HepG2 (cell line): ENCODE measurements around the gene DCLRE1B. TPM values are rescaled to one million over a fixed set of nuclear protein-coding genes. Genes with fewer than 3 reads are reported as not detected.
A peak's percentile ranks its signal among the peaks of the same experiment; 100 is the strongest.

Experiments used
- AGO2 ChIP-seq: fragments of 200-400 bp; formaldehyde crosslinking; optimal IDR thresholded peaks from 2 replicates; pipeline ENCODE3; 2017; ENCODE audit warnings: mild to moderate bottlenecking, low read depth, low read length, moderate library complexity
- HMG20B ChIP-seq: conservative IDR thresholded peaks from 2 replicates; pipeline ENCODE4 v1.6.1; 2016; ENCODE audit warnings: missing genetic modification reagents, missing compliant biosample characterization
- KDM5A ChIP-seq: fragments of 200-600 bp; sonication (generic); IDR thresholded peaks from 2 replicates; pipeline ENCODE4 v1.7.0; 2018; ENCODE audit warnings: antibody characterized with exemption, mild to moderate bottlenecking, low read length, borderline replicate concordance
- KDM5B ChIP-seq: sonication (generic); formaldehyde crosslinking; IDR thresholded peaks from 2 replicates; pipeline ENCODE4 v1.4.0; 2020; ENCODE audit warnings: missing genetic modification reagents, mild to moderate bottlenecking, borderline replicate concordance
- NFATC3 ChIP-seq: sonication (generic); formaldehyde crosslinking; IDR thresholded peaks from 2 replicates; pipeline ENCODE4 v1.5.1; 2020; ENCODE audit warnings: mild to moderate bottlenecking, missing genetic modification reagents
- NFKB2 ChIP-seq: sonication (generic); formaldehyde crosslinking; IDR thresholded peaks from 2 replicates; pipeline ENCODE4 v1.4.0; 2020; ENCODE audit warnings: missing genetic modification reagents, borderline replicate concordance
- PLRG1 ChIP-seq: fragments of 450-650 bp; conservative IDR thresholded peaks from 2 replicates; pipeline ENCODE4 v1.6.1; 2016
- RXRB ChIP-seq: IDR thresholded peaks from 2 replicates; pipeline ENCODE4 v1.6.1; 2016; ENCODE audit warnings: borderline replicate concordance, missing genetic modification reagents, missing compliant biosample characterization
- SP2 ChIP-seq: sonication (generic); formaldehyde crosslinking; IDR thresholded peaks from 2 replicates; pipeline ENCODE4 v1.5.1; 2020; ENCODE audit warnings: mild to moderate bottlenecking, missing genetic modification reagents
- TEAD3 ChIP-seq: optimal IDR thresholded peaks from 2 replicates; pipeline ENCODE3; 2016; ENCODE audit warnings: borderline replicate concordance
- ZNF512 ChIP-seq: sonication (generic); formaldehyde crosslinking; IDR thresholded peaks from 2 replicates; pipeline ENCODE4 v1.4.0; 2020; ENCODE audit warnings: mild to moderate bottlenecking, missing genetic modification reagents
- ZNF550 ChIP-seq: sonication (generic); formaldehyde crosslinking; IDR thresholded peaks from 2 replicates; pipeline ENCODE4 v1.4.0; 2020; ENCODE audit warnings: mild to moderate bottlenecking, missing genetic modification reagents, borderline replicate concordance
- ZNF552 ChIP-seq: sonication (generic); formaldehyde crosslinking; IDR thresholded peaks from 2 replicates; pipeline ENCODE4 v1.9.0; 2022; ENCODE audit warnings: missing genetic modification reagents, mild to moderate bottlenecking, borderline replicate concordance
- ZNF879 ChIP-seq: sonication (generic); formaldehyde crosslinking; IDR thresholded peaks from 2 replicates; pipeline ENCODE4 v1.8.1; 2023; ENCODE audit warnings: missing genetic modification reagents
- ZSCAN30 ChIP-seq: sonication (generic); formaldehyde crosslinking; IDR thresholded peaks from 2 replicates; pipeline ENCODE4 v1.5.0; 2020; ENCODE audit warnings: mild to moderate bottlenecking, missing genetic modification reagents
- polyA plus RNA-seq, 8 experiments: library from polyadenylated mRNA; depleted of rRNA in 3 of 8; stranded (reverse) in 7 of 8; unstranded in 1 of 8; fragments of >200 nt; fragmentation: Illumina TruSeq in 4 of 8; extraction: Trizol in 4 of 8; gene quantifications; 2 replicates each; pipeline versions ENCODE4 v1.2.1 to v1.2.3, GENCODE V29; 2011 to 2016; ENCODE audit warnings: low read depth in 4 of 8, missing spikeins in 1 of 8, mixed read lengths in 1 of 8; ENCODE audit not compliant: insufficient read depth in 1 of 8
- total RNA-seq, 5 experiments: library from RNA; depleted of rRNA; stranded (reverse); fragments of >200 nt; fragmentation: Illumina TruSeq; extraction: Trizol; gene quantifications; 2 replicates each; pipeline ENCODE4 v1.2.3, GENCODE V29; 2016; ENCODE audit warnings: low read depth in 1 of 5
- TF ChIP-seq, protein P1 (sequence below): sonication (generic); formaldehyde crosslinking; IDR thresholded peaks from 2 replicates; pipeline ENCODE4 v1.4.0; 2020; ENCODE audit warnings: mild to moderate bottlenecking, low read depth, missing genetic modification reagents
- TF ChIP-seq, protein P2 (sequence below): sonication (generic); formaldehyde crosslinking; IDR thresholded peaks from 2 replicates; pipeline ENCODE4 v1.4.0; 2020; ENCODE audit warnings: missing genetic modification reagents
- TF ChIP-seq, protein P3 (sequence below): sonication (generic); formaldehyde crosslinking; IDR thresholded peaks from 2 replicates; pipeline ENCODE4 v1.5.0; 2020; ENCODE audit warnings: missing genetic modification reagents

DCLRE1B gene
- total and polyA plus RNA-seq, 2 of the 13 experiments (the other 11 are each of a cell fraction or from before 2014, with no cell fraction given) = 2.7 to 8.0 TPM

DNA sequence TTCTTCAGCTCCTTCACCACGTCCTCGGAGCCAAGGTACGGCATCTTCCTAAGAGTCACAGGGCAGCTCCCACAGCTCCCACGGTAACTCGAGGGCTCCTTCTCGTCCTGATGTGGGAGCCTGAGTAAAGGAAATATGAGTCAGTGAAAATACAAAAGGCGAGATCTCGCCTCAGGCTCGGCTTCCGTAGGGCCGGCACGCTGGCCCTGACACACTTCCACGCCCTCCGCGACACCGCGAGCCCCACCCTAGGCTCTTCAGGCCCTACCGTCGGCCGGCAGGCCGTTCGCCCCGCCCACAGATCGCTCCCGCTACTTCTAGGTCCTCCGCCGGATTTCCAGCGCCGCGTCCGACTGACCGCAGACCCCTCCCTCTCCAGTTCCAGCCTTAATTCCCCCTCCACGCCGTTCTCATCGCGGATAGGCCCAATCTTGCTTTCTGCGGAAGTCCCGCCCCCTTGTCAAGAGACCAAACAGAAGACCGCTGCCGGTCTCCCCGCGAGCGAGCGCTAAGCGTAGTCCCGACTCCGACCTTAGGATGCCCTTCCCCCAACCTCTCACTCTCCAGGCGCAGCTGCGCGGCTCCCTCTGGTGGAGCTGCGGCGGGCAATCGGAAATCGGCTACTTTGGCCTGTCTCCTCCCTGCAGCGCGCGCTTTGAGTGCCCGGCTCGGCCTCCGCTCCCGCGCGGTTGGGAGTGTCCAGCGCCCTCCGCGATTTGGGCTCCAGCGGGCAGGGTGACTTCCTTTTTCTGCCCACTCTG, at the start of gene DCLRE1B, which contains the start of gene AP4B1 (continued):
- TF ChIP-seq KDM5A = no peak
- peak; percentile 60; the same call in 1 of the 2 replicates for TF ChIP-seq KDM5B
- no peak for TF ChIP-seq ZNF550 (CRISPR knock-in tag)
- TF ChIP-seq, protein P1, sequence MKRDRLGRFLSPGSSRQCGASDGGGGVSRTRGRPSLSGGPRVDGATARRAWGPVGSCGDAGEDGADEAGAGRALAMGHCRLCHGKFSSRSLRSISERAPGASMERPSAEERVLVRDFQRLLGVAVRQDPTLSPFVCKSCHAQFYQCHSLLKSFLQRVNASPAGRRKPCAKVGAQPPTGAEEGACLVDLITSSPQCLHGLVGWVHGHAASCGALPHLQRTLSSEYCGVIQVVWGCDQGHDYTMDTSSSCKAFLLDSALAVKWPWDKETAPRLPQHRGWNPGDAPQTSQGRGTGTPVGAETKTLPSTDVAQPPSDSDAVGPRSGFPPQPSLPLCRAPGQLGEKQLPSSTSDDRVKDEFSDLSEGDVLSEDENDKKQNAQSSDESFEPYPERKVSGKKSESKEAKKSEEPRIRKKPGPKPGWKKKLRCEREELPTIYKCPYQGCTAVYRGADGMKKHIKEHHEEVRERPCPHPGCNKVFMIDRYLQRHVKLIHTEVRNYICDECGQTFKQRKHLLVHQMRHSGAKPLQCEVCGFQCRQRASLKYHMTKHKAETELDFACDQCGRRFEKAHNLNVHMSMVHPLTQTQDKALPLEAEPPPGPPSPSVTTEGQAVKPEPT = no peak
- TF ChIP-seq SP2 (CRISPR knock-in tag) = peak; percentile 90
- TF ChIP-seq TEAD3 = no peak
- TF ChIP-seq AGO2 = no peak
- peak; percentile 98; the same call in 1 of the 2 replicates for TF ChIP-seq ZNF512 (CRISPR knock-in tag)
- no peak; the same call in 1 of the 2 replicates for TF ChIP-seq NFATC3 (CRISPR knock-in tag)
- peak; percentile 74; the same call in 1 of the 2 replicates for TF ChIP-seq NFKB2
- TF ChIP-seq, protein P2, sequence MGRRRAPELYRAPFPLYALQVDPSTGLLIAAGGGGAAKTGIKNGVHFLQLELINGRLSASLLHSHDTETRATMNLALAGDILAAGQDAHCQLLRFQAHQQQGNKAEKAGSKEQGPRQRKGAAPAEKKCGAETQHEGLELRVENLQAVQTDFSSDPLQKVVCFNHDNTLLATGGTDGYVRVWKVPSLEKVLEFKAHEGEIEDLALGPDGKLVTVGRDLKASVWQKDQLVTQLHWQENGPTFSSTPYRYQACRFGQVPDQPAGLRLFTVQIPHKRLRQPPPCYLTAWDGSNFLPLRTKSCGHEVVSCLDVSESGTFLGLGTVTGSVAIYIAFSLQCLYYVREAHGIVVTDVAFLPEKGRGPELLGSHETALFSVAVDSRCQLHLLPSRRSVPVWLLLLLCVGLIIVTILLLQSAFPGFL = no peak
- TF ChIP-seq PLRG1 = no peak
- TF ChIP-seq, protein P3, sequence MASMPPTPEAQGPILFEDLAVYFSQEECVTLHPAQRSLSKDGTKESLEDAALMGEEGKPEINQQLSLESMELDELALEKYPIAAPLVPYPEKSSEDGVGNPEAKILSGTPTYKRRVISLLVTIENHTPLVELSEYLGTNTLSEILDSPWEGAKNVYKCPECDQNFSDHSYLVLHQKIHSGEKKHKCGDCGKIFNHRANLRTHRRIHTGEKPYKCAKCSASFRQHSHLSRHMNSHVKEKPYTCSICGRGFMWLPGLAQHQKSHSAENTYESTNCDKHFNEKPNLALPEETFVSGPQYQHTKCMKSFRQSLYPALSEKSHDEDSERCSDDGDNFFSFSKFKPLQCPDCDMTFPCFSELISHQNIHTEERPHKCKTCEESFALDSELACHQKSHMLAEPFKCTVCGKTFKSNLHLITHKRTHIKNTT = no peak
- peak; percentile 69; the same call in 1 of the 2 replicates for TF ChIP-seq ZNF552 (CRISPR knock-in tag)
- TF ChIP-seq RXRB (CRISPR knock-in tag) = peak; percentile 79
- TF ChIP-seq HMG20B (CRISPR knock-in tag) = 0 out of 2 replicates have a peak, but pooled peaks have one; percentile 27
- TF ChIP-seq ZSCAN30 = no peak
- no peak for TF ChIP-seq ZNF879 (CRISPR knock-in tag)
